Measurements from ENCODE around the gene CHAF1B. TPM values are rescaled to one million over a fixed set of nuclear protein-coding genes. Genes with fewer than 3 reads are reported as not detected.

Gene CHAF1B
- total and polyA plus RNA-seq, 2 donors (not counting 3 experiments of a cell fraction or from before 2014, with no cell fraction given) = 7.0 to 13.0 TPM

GRCh38 chr21:36402339-36402738, 17.1 kb downstream of the CHAF1B start:
- dilution Hi-C loops (cut with MboI; ENCODE audit: extremely low pct_ligation_motif_present, low sequenced_read_pairs) = no loop called here

GRCh38 chr21:36403713-36404112, 18.5 kb downstream of the CHAF1B start:
- CTCF ChIA-PET = interaction anchor here (0.6 kb wide), 1 partner anchor 104 kb away, joined by 3 read pairs; no protein-coding TSS in a partner anchor
- no peak overlapping the region for H2AFZ ChIP-seq (ENCODE audit: low read depth, low read length)
- no peaks in the 10 kb centered on the region for H3K9me1 ChIP-seq (replicated peaks; ENCODE audit: control insufficient read depth, extremely low read depth, insufficient read depth, low read length)
- no peaks in the 10 kb centered on the region for H3K79me2 ChIP-seq (ENCODE audit: control insufficient read depth, insufficient read depth, low read length)
- FAIRE-seq (no peak), DNase-seq (ENCODE audit: low read depth, low spot score) (no peak)
- POLR2A ChIA-PET = no interaction called here
- BruUV-seq (replicated peaks) = no TSS peak
- H3K27me3 ChIP-seq (ENCODE audit: control insufficient read depth in 2 of 2, insufficient read depth in 2 of 2, low read length in 2 of 2) = no peaks in the 10 kb centered on the region
- no peak overlapping the region for H3K4me3 ChIP-seq (replicated peaks in 1 of 3; ENCODE audit: insufficient read depth in 1 of 3, low read depth in 1 of 3, low read length in 3 of 3)
- intact Hi-C loops (cut with micrococcal nuclease) = no loop called here
- H3K27ac ChIP-seq (ENCODE audit: insufficient read depth, low read depth, low read length) = no peak overlapping the region
- H3K4me2 ChIP-seq (ENCODE audit: insufficient read depth, low read length) = no peak overlapping the region
- H3K9me3 ChIP-seq (replicated peaks; ENCODE audit: control insufficient read depth, insufficient read depth, low read length) = no peaks in the 10 kb centered on the region
- H3K36me3 ChIP-seq (ENCODE audit: control insufficient read depth in 2 of 2, extremely low read depth in 1 of 2, insufficient read depth in 2 of 2, low read length in 2 of 2) = no peaks in the 10 kb centered on the region
- no peak overlapping the region for H3K9ac ChIP-seq (replicated peaks; ENCODE audit: extremely low read depth, insufficient read depth, low read length)
- peaks cover 4% of the 10 kb centered on the region for H3K4me1 ChIP-seq (ENCODE audit: control insufficient read depth, extremely low read depth, insufficient read depth, low read length)
- dilution Hi-C loops (cut with MboI; ENCODE audit: extremely low pct_ligation_motif_present, low sequenced_read_pairs) = no loop called here
- no peaks in the 10 kb centered on the region for H4K20me1 ChIP-seq (replicated peaks; ENCODE audit: control insufficient read depth, extremely low read depth, insufficient read depth, low read length)
- TF ChIP-seq POLR2A (IDR thresholded peaks at IDR 0.05; ENCODE audit: low read depth, low read length) (no peak), MYC (IDR thresholded peaks at IDR 0.05; ENCODE audit: low read depth, low read length) (no peak), JUN (IDR thresholded peaks at IDR 0.05; ENCODE audit: borderline replicate concordance, insufficient read depth, insufficient read length, low read depth) (no peak), POLR2AphosphoS5 (IDR thresholded peaks at IDR 0.05; ENCODE audit: insufficient read depth, low read depth, low read length) (no peak), FOS (IDR thresholded peaks at IDR 0.05; ENCODE audit: borderline replicate concordance, insufficient read depth, low read length) (no peak), GATA2 (IDR thresholded peaks at IDR 0.05; ENCODE audit: insufficient read depth, insufficient read length, low read depth, low read length) (no peak), EZH2 (IDR thresholded peaks at IDR 0.05; ENCODE audit: borderline replicate concordance, low read depth, low read length, severe bottlenecking) (no peak)
- TF ChIP-seq, protein P1, sequence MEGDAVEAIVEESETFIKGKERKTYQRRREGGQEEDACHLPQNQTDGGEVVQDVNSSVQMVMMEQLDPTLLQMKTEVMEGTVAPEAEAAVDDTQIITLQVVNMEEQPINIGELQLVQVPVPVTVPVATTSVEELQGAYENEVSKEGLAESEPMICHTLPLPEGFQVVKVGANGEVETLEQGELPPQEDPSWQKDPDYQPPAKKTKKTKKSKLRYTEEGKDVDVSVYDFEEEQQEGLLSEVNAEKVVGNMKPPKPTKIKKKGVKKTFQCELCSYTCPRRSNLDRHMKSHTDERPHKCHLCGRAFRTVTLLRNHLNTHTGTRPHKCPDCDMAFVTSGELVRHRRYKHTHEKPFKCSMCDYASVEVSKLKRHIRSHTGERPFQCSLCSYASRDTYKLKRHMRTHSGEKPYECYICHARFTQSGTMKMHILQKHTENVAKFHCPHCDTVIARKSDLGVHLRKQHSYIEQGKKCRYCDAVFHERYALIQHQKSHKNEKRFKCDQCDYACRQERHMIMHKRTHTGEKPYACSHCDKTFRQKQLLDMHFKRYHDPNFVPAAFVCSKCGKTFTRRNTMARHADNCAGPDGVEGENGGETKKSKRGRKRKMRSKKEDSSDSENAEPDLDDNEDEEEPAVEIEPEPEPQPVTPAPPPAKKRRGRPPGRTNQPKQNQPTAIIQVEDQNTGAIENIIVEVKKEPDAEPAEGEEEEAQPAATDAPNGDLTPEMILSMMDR (IDR thresholded peaks at IDR 0.05; ENCODE audit: extremely low read depth in 1 of 2, insufficient read depth in 1 of 2, low read depth in 1 of 2, low read length in 2 of 2) = no peak
- TF ChIP-seq, protein P2, sequence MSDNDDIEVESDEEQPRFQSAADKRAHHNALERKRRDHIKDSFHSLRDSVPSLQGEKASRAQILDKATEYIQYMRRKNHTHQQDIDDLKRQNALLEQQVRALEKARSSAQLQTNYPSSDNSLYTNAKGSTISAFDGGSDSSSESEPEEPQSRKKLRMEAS (IDR thresholded peaks at IDR 0.05; ENCODE audit: insufficient read depth, insufficient read length) = no peak

More at GRCh38 chr21:36402339-36402738, 17.1 kb downstream of the CHAF1B start:
- Histone ChIP-seq H3K36me3 (ENCODE audit: control insufficient read depth in 2 of 2, extremely low read depth in 1 of 2, insufficient read depth in 2 of 2, low read length in 2 of 2) (no peaks in the 10 kb centered on the region), H3K27ac (ENCODE audit: insufficient read depth, low read depth, low read length) (no peak overlapping the region), H3K4me2 (ENCODE audit: insufficient read depth, low read length) (no peak overlapping the region), H3K9me3 (replicated peaks; ENCODE audit: control insufficient read depth, insufficient read depth, low read length) (no peaks in the 10 kb centered on the region), H3K9me1 (replicated peaks; ENCODE audit: control insufficient read depth, extremely low read depth, insufficient read depth, low read length) (no peaks in the 10 kb centered on the region), H3K27me3 (ENCODE audit: control insufficient read depth in 2 of 2, insufficient read depth in 2 of 2, low read length in 2 of 2) (no peaks in the 10 kb centered on the region), H3K4me1 (ENCODE audit: control insufficient read depth, extremely low read depth, insufficient read depth, low read length) (no peaks in the 10 kb centered on the region), H2AFZ (ENCODE audit: low read depth, low read length) (no peak overlapping the region), H4K20me1 (replicated peaks; ENCODE audit: control insufficient read depth, extremely low read depth, insufficient read depth, low read length) (no peaks in the 10 kb centered on the region), H3K79me2 (ENCODE audit: control insufficient read depth, insufficient read depth, low read length) (no peaks in the 10 kb centered on the region), H3K4me3 (replicated peaks in 1 of 3; ENCODE audit: insufficient read depth in 1 of 3, low read depth in 1 of 3, low read length in 3 of 3) (no peak overlapping the region), H3K9ac (replicated peaks; ENCODE audit: extremely low read depth, insufficient read depth, low read length) (no peak overlapping the region)
- DNase-seq (ENCODE audit: low read depth, low spot score) (no peak), FAIRE-seq (no peak)
- POLR2A ChIA-PET = no interaction called here
- CTCF ChIA-PET = interaction anchor here (0.8 to 1.6 kb wide), 4 partner anchors 11 to 17 kb away, joined by 3 to 6 read pairs (median 4); partner anchors contain the start of gene CHAF1B
- TF ChIP-seq, protein P1 (IDR thresholded peaks at IDR 0.05; ENCODE audit: extremely low read depth in 1 of 2, insufficient read depth in 1 of 2, low read depth in 1 of 2, low read length in 2 of 2) = no peak
- TF ChIP-seq FOS (IDR thresholded peaks at IDR 0.05; ENCODE audit: borderline replicate concordance, insufficient read depth, low read length) (no peak), MYC (IDR thresholded peaks at IDR 0.05; ENCODE audit: low read depth, low read length) (no peak), JUN (IDR thresholded peaks at IDR 0.05; ENCODE audit: borderline replicate concordance, insufficient read depth, insufficient read length, low read depth) (no peak)
- TF ChIP-seq, protein P2 (IDR thresholded peaks at IDR 0.05; ENCODE audit: insufficient read depth, insufficient read length) = no peak
- intact Hi-C loops (cut with micrococcal nuclease) = no loop called here
- no TSS peak for BruUV-seq (replicated peaks)
